Testis (tissue), 3 donors: ENCODE measurements around the gene TLCD2. TPM values are rescaled to one million over a fixed set of nuclear protein-coding genes. Genes with fewer than 3 reads are reported as not detected.
"Not testable (repeated sequence)": the region's sequence is repeated elsewhere in the genome, so short reads cannot be mapped to it uniquely, and the experiment has no call there.

Experiments
- DNase-seq: peaks from one replicate; pipeline ENCODE4 v3.0.0-alpha.2; 2019
- H3K27ac ChIP-seq, 2 donors: fragments of 200-600 bp; sonication (generic); one replicate each; pipeline ENCODE4 v1.5.1; 2019
- H3K27me3 ChIP-seq: fragments of 200-600 bp; sonication (generic); one replicate; pipeline ENCODE4 v1.5.1; 2019
- H3K36me3 ChIP-seq: fragments of 200-600 bp; sonication (generic); one replicate; pipeline ENCODE4 v1.5.1; 2017; ENCODE audit warnings: low read depth; ENCODE audit errors: missing control alignments
- H3K4me1 ChIP-seq: fragments of 200-600 bp; sonication (generic); one replicate; pipeline ENCODE4 v1.5.1; 2019
- H3K4me3 ChIP-seq, 2 donors: fragments of 200-600 bp; sonication (generic); one replicate each; pipeline ENCODE4 v1.5.1; 2017 to 2019
- H3K9me3 ChIP-seq: fragments of 200-600 bp; sonication (generic); one replicate; pipeline ENCODE4 v1.5.1; 2017
- CTCF ChIP-seq, 3 experiments: fragments of 450-650 bp in 2 of 3; fragments of 200-600 bp in 1 of 3; sonication (generic) in 1 of 3; IDR thresholded peaks; one replicate each; pipeline ENCODE4 v1.5.1; 2016 to 2019; ENCODE audit warnings: antibody characterized with exemption in 3 of 3, mild to moderate bottlenecking in 2 of 3, moderate library complexity in 1 of 3
- POLR2A ChIP-seq: fragments of 450-650 bp; IDR thresholded peaks from one replicate; pipeline ENCODE4 v1.6.1; 2017; ENCODE audit warnings: antibody characterized with exemption, mild to moderate bottlenecking, moderate library complexity
- WGBS, 2 donors: methylation state at CpG; one replicate each; pipeline ENCODE4 v1.1.5; 2018; 5-methylcytosine and 5-hydroxymethylcytosine counted together
- intact Hi-C: fragments of 100-400 bp; cut with DNase I; formaldehyde crosslinking; loops from one replicate; pipeline ENCODE4 v1.15.1; 2023; ENCODE audit warnings: low total_unique reads
- polyA plus RNA-seq: library from polyadenylated mRNA; stranded (reverse); fragments of 350-450 nt; fragmentation: Illumina TruSeq; extraction: RNeasy Lipid Tissue Mini Kit (QIAGEN cat#74804); gene quantifications from one replicate; pipeline ENCODE4 v1.2.3, GENCODE V29; 2014; ENCODE audit warnings: low read depth, low replicate concordance; ENCODE audit not compliant: insufficient read depth
- total RNA-seq, 2 donors: library from RNA; depleted of rRNA; stranded (reverse); fragments of >200 nt; gene quantifications; one replicate each; pipeline ENCODE4 v1.2.3, GENCODE V29; 2016

TLCD2 gene
- total and polyA plus RNA-seq, 3 donors from 2014 or later: 1.1 to 2.0 (median 1.2) TPM

DNA sequence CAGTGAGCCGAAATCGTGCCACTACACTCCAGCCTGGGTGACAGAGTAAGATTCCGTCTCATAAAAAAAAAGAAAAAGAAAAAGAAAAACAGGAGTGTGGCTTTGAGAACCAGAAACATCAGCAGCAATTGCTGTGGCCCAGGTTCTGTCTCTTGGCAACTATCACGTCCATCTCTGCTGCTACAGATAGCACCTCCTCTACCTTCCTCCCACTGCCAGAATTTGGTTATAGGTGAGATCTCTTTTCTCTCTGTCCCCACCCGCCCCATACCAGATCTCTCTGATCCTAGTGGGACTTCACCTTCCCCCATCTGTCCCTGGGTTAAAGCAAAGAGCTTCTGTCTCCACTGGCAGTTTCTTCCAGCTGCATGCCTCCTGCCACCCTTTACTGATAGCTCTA is 3.1 kb downstream of the TLCD2 start:
- intact Hi-C loops: no loop called here
- H3K27ac ChIP-seq: no peak overlapping the region
- no peak for DNase-seq
- no peak overlapping the region for H3K4me3 ChIP-seq
- peaks cover 13% of the 10 kb centered on the region for H3K4me1 ChIP-seq
- no peak for TF ChIP-seq CTCF (IDR thresholded peaks at IDR 0.05)
- no peak for TF ChIP-seq POLR2A
- no peaks in the 10 kb centered on the region for H3K36me3 ChIP-seq
- WGBS, 2 donors: 88 to 91% methylated on average over 5 of the region's 5 CpGs
- H3K27me3 ChIP-seq: no peaks in the 10 kb centered on the region
- no peaks in the 10 kb centered on the region for H3K9me3 ChIP-seq

DNA sequence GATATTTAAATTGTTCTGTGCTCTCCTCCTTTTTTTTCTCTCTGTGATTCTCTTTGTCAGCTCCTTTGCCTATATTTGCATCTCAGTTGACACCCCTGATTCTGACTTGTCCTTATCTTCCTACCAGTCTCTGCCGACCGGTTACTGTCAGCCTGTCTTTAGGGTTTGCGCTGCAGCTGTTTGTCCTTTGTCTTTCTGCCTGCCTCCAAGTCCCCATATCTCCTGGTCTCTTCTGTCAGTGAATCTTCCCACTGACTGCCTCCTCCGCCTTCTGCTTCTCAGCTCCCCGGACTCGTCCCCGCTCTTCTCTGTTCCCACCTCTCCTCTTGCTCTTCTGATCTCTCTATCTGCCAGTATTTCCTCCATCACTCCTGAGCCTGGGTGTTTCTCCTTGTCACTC is 5.2 kb downstream of the TLCD2 start:
- H3K9me3 ChIP-seq: no peaks in the 10 kb centered on the region
- no peak for TF ChIP-seq CTCF (IDR thresholded peaks at IDR 0.05)
- no peak for TF ChIP-seq POLR2A
- intact Hi-C loops: no loop called here
- H3K36me3 ChIP-seq: no peaks in the 10 kb centered on the region
- 72 to 81% methylated on average over 7 of the region's 7 CpGs for WGBS, 2 donors
- H3K4me3 ChIP-seq: no peak overlapping the region
- peaks cover 4% of the 10 kb centered on the region for H3K4me1 ChIP-seq
- DNase-seq: no peak
- H3K27me3 ChIP-seq: no peaks in the 10 kb centered on the region
- no peak overlapping the region for H3K27ac ChIP-seq

DNA sequence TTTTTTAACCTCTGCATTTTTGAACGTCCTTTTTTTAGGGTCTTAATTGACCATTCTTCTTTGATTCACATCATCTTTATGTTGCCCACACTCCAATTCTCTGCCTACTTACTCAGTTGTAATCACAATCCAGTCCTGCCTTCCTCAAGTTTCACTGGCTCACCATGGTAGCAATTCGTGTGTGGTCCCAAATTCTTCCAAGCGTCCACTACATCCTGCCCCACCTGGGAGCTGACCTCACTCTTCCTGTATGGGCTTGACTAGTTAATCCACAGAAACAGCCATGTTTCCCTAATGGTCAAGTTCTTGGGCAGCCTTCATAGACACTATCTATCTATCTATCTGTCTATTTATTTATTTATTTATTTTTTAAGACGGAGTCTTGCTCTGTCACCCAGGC is 7.1 kb downstream of the TLCD2 start:
- no peaks in the 10 kb centered on the region for H3K9me3 ChIP-seq
- no peaks in the 10 kb centered on the region for H3K4me1 ChIP-seq
- H3K27me3 ChIP-seq: no peaks in the 10 kb centered on the region
- TF ChIP-seq CTCF (IDR thresholded peaks at IDR 0.05): no peak
- TF ChIP-seq POLR2A: no peak
- DNase-seq: no peak
- H3K27ac ChIP-seq: no peak overlapping the region
- no peak overlapping the region for H3K4me3 ChIP-seq
- 54 to 62% methylated on average over 4 of the region's 4 CpGs for WGBS, 2 donors
- no peaks in the 10 kb centered on the region for H3K36me3 ChIP-seq
- intact Hi-C loops: no loop called here

- 90 to 95% methylated on average over 5 of the region's 5 CpGs for WGBS, 2 donors
- H3K27ac ChIP-seq, DNase-seq, intact Hi-C loops, H3K27me3 ChIP-seq, H3K9me3 ChIP-seq, H3K4me1 ChIP-seq, H3K36me3 ChIP-seq, H3K4me3 ChIP-seq: not testable (repeated sequence)
These were observed 10.3 kb downstream of the TLCD2 start for GRCh38 chr17:1699891-1700290.

DNA sequence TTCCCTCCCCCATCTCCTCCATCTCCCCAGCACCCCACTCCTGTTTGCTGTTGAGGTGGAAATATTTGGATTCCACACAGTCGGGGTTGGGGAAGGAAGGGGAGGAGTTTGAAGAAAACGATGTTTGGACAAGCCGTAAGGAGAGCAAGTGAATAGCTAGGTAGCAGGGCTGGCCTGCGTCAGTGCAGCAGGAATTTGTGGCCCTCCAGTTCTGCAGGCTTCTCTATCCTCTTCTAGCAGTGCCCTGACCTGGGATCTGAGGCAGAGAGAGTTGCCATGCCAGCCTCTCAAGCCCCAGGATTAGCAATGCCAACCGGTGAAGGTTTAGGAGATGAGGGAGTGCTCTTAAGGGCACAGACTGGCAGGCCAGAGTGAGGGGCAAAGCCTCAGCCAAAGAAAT is 12.5 kb downstream of the TLCD2 start:
- intact Hi-C loops: no loop called here
- H3K4me3 ChIP-seq: no peak overlapping the region

More for the DNA sequence above, 12.5 kb downstream of the TLCD2 start:
- DNase-seq: no peak
- Histone ChIP-seq H3K27me3 (no peaks in the 10 kb centered on the region), H3K4me1 (no peaks in the 10 kb centered on the region), H3K27ac (no peak overlapping the region), H3K36me3 (no peaks in the 10 kb centered on the region), H3K9me3 (no peaks in the 10 kb centered on the region)
- no peak for TF ChIP-seq POLR2A
- no peak for TF ChIP-seq CTCF (IDR thresholded peaks at IDR 0.05)
- WGBS, 2 donors: 66 to 75% methylated on average over 5 of the region's 5 CpGs
